WERI-Rb-1 (cell line): ENCODE data around the gene ZNF536.

Experiments used
- DNase-seq: peaks from one replicate; pipeline ENCODE4 v3.0.0-alpha.2; 2020
- H3K27ac ChIP-seq: fragments of 250-450 bp; sonication (Bioruptor Pico); 2 replicates; pipeline ENCODE4 v1.5.1; 2020; ENCODE audit warnings: mild to moderate bottlenecking, moderate library complexity
- H3K27me3 ChIP-seq: fragments of 250-450 bp; sonication (Bioruptor Pico); 2 replicates; pipeline ENCODE4 v1.5.1; 2021; ENCODE audit warnings: mild to moderate bottlenecking, low read depth, moderate library complexity; ENCODE audit not compliant: insufficient read depth, severe bottlenecking
- H3K36me3 ChIP-seq: fragments of 250-450 bp; sonication (Bioruptor Pico); 2 replicates; pipeline ENCODE4 v1.5.1; 2020; ENCODE audit warnings: mild to moderate bottlenecking, moderate library complexity
- H3K4me3 ChIP-seq: 2 replicates; pipeline ENCODE4 v1.5.1; 2011; ENCODE audit warnings: low read depth, mild to moderate bottlenecking, control low read depth, low read length
- H3K9me3 ChIP-seq: fragments of 250-450 bp; sonication (Bioruptor Pico); 2 replicates; pipeline ENCODE4 v1.5.1; 2021; ENCODE audit warnings: mild to moderate bottlenecking, moderate library complexity; ENCODE audit not compliant: severe bottlenecking
- CTCF ChIP-seq: IDR thresholded peaks from 2 replicates; pipeline ENCODE4 v1.5.1; 2011; ENCODE audit warnings: low read depth, mild to moderate bottlenecking, control low read depth, inconsistent platforms, low read length

Gene ZNF536

DNA sequence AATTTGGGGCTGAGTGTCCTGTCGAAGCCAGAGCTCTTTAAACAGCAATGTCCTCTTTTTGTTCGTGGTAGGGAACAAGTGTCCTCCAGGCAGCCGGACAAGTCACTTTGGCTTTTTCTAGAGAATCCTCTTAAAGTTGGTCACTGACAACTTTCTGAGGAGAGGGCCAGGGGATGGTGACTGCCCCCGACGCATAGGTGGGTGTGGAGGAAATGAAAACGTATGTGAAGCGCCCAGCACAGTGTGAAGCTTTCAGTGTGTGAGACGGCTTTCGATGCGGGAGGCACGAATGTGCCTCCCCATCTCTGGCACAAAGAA is 45.8 kb upstream of the ZNF536 start:
- Histone ChIP-seq H3K27ac (no peak overlapping the region), H3K36me3 (no peaks in the 10 kb centered on the region), H3K9me3 (no peaks in the 10 kb centered on the region), H3K4me3 (no peak overlapping the region), H3K27me3 (no peaks in the 10 kb centered on the region)
- DNase-seq = no peak
- TF ChIP-seq CTCF = no peak

GRCh38 chr19:30327331-30327730 is 44.9 kb upstream of the ZNF536 start:
- no peak for DNase-seq
- H3K27ac ChIP-seq = no peak overlapping the region

GRCh38 chr19:30328096-30328495 is 44.1 kb upstream of the ZNF536 start:
- Histone ChIP-seq H3K27ac (no peak overlapping the region), H3K9me3 (no peaks in the 10 kb centered on the region), H3K4me3 (no peak overlapping the region), H3K27me3 (no peaks in the 10 kb centered on the region), H3K36me3 (no peaks in the 10 kb centered on the region)
- no peak for DNase-seq
- no peak for TF ChIP-seq CTCF

More at GRCh38 chr19:30327331-30327730, 44.9 kb upstream of the ZNF536 start:
- no peaks in the 10 kb centered on the region for H3K27me3 ChIP-seq
- TF ChIP-seq CTCF = no peak
- H3K4me3 ChIP-seq = no peak overlapping the region
- H3K9me3 ChIP-seq = no peaks in the 10 kb centered on the region
- H3K36me3 ChIP-seq = no peaks in the 10 kb centered on the region

GRCh38 chr19:30330266-30330665 is 41.9 kb upstream of the ZNF536 start:
- Histone ChIP-seq H3K36me3 (no peaks in the 10 kb centered on the region), H3K9me3 (no peaks in the 10 kb centered on the region), H3K27ac (no peak overlapping the region), H3K27me3 (no peaks in the 10 kb centered on the region), H3K4me3 (no peak overlapping the region)
- DNase-seq = no peak
- no peak for TF ChIP-seq CTCF

GRCh38 chr19:30332445-30333234 is 39.5 kb upstream of the ZNF536 start:
- no peak for TF ChIP-seq CTCF
- DNase-seq = no peak
- no peaks in the 10 kb centered on the region for H3K27me3 ChIP-seq
- no peak overlapping the region for H3K4me3 ChIP-seq
- H3K36me3 ChIP-seq = no peaks in the 10 kb centered on the region
- no peaks in the 10 kb centered on the region for H3K9me3 ChIP-seq
- H3K27ac ChIP-seq = no peak overlapping the region
